OCI-LY3 (cell line): ENCODE measurements around the gene SSBP4.
A peak's percentile ranks its signal among the peaks of the same experiment; 100 is the strongest.

Experiments
- H2AFZ ChIP-seq: fragments of 200-600, 300-600 bp; shearing (Covaris generic); 2 replicates; pipeline ENCODE4 v1.6.0; 2014; ENCODE audit warnings: antibody characterized with exemption, low read depth, low read length
- H3K27ac ChIP-seq: fragments of 200-600, 300-600 bp; sonication (generic); 2 replicates; pipeline ENCODE4 v1.5.1; 2014; ENCODE audit warnings: mild to moderate bottlenecking, low read length, moderate library complexity, mixed read lengths
- H3K27me3 ChIP-seq: fragments of 200-600, 300-600 bp; sonication (generic); 2 replicates; pipeline ENCODE4 v1.6.1; 2014; ENCODE audit warnings: low read depth, low read length, mixed read lengths
- H3K36me3 ChIP-seq: fragments of 200-600, 300-600 bp; sonication (generic); replicated peaks from 2 replicates; pipeline ENCODE3; 2014; ENCODE audit warnings: low read depth, low read length, mixed read lengths
- H3K4me1 ChIP-seq: fragments of 300-600, 200-600 bp; sonication (generic); 2 replicates; pipeline ENCODE4 v1.6.1; 2014; ENCODE audit warnings: low read length, mixed read lengths
- H3K4me2 ChIP-seq: fragments of 200-600, 300-600 bp; sonication (generic); 2 replicates; pipeline ENCODE4 v1.6.1; 2014; ENCODE audit warnings: low read length, mixed read lengths
- H3K4me3 ChIP-seq: fragments of 300-600, 200-600 bp; sonication (generic); 2 replicates; pipeline ENCODE4 v1.5.1; 2014; ENCODE audit warnings: antibody characterized with exemption, mild to moderate bottlenecking, low read length, moderate library complexity
- H3K79me2 ChIP-seq: fragments of 300-600, 200-600 bp; shearing (Covaris generic); 2 replicates; pipeline ENCODE4 v1.6.1; 2014; ENCODE audit warnings: mild to moderate bottlenecking, low read length, mixed read lengths
- H3K9ac ChIP-seq: fragments of 300-600, 200-600 bp; shearing (Covaris generic); 2 replicates; pipeline ENCODE4 v1.6.0; 2014; ENCODE audit warnings: mild to moderate bottlenecking, low read length, moderate library complexity
- H3K9me3 ChIP-seq: fragments of 200-600, 300-600 bp; shearing (Covaris generic); 2 replicates; pipeline ENCODE4 v1.6.1; 2014; ENCODE audit warnings: low read length, mixed read lengths; ENCODE audit not compliant: insufficient read depth
- H4K20me1 ChIP-seq: fragments of 200-600, 300-600 bp; sonication (generic); 2 replicates; pipeline ENCODE4 v1.6.1; 2016; ENCODE audit warnings: low read length, mixed read lengths; ENCODE audit not compliant: insufficient read depth
- EZH2phosphoT487 ChIP-seq: fragments of 200-600 bp; shearing (Covaris generic); IDR thresholded peaks from 2 replicates; pipeline ENCODE4 v1.6.1; 2018; ENCODE audit warnings: antibody characterized with exemption, mixed run types, low read depth
- TF ChIP-seq, protein P1 (sequence below): fragments of 200-600, 300-600 bp; sonication (generic); IDR thresholded peaks from 2 replicates; pipeline ENCODE4 v1.5.1; 2014; ENCODE audit warnings: antibody characterized with exemption, low read length, low read depth

The SSBP4 gene

GRCh38 chr19:18466354-18466753 is 47.2 kb downstream of the SSBP4 start:
- H3K4me2 ChIP-seq = no peak overlapping the region
- H3K79me2 ChIP-seq = peaks cover 41% of the 10 kb centered on the region
- H3K27me3 ChIP-seq = no peaks in the 10 kb centered on the region
- H2AFZ ChIP-seq = no peak overlapping the region
- H3K27ac ChIP-seq = no peak overlapping the region
- no peak overlapping the region for H3K9ac ChIP-seq
- H3K36me3 ChIP-seq = peaks cover 29% of the 10 kb centered on the region
- peaks cover 67% of the 10 kb centered on the region for H4K20me1 ChIP-seq
- TF ChIP-seq, protein P1, sequence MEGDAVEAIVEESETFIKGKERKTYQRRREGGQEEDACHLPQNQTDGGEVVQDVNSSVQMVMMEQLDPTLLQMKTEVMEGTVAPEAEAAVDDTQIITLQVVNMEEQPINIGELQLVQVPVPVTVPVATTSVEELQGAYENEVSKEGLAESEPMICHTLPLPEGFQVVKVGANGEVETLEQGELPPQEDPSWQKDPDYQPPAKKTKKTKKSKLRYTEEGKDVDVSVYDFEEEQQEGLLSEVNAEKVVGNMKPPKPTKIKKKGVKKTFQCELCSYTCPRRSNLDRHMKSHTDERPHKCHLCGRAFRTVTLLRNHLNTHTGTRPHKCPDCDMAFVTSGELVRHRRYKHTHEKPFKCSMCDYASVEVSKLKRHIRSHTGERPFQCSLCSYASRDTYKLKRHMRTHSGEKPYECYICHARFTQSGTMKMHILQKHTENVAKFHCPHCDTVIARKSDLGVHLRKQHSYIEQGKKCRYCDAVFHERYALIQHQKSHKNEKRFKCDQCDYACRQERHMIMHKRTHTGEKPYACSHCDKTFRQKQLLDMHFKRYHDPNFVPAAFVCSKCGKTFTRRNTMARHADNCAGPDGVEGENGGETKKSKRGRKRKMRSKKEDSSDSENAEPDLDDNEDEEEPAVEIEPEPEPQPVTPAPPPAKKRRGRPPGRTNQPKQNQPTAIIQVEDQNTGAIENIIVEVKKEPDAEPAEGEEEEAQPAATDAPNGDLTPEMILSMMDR = no peak
- no peak for TF ChIP-seq EZH2phosphoT487
- no peaks in the 10 kb centered on the region for H3K4me1 ChIP-seq
- no peaks in the 10 kb centered on the region for H3K9me3 ChIP-seq
- H3K4me3 ChIP-seq = no peak overlapping the region

DNA sequence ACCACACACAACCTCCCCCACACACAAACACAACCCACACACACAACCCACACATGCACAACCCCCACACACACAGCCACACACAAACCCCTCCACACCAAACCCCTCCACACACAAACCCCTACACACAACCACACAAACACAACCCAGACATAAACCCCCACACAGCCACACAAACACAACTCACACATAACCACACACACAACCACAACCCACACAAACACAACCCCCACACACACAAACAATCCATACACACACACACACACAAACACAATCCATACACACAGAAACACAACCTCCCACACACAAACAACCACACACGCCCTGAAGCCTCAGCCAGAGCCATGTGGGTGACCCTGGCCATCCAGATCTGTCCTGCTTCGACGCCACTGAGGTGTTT is 48.8 kb downstream of the SSBP4 start:
- peaks cover 49% of the 10 kb centered on the region for H3K79me2 ChIP-seq
- TF ChIP-seq, protein P1 = no peak
- no peak for TF ChIP-seq EZH2phosphoT487

DNA sequence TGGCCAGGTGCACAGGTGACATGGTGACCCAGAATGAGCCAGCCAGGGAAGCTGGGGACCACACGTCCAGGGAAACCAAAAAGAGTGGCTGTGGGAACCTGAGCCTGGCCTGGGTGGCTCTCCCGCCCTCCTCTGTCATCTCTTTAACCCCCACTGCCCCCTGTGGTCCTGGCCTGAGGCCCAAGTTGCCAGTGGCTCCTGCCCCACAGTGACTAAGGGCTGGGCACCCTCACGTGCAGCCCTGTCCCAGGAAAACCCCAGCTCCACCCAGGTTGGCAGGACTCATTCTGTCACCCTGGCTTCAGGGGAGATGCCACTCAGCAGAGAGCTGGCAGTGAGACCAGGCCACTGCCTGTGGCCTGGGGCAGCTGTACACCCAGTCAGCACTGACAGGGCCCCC is 49.3 kb downstream of the SSBP4 start:
- TF ChIP-seq, protein P1 = no peak
- TF ChIP-seq EZH2phosphoT487 = no peak
- Histone ChIP-seq H3K27ac (no peak overlapping the region), H4K20me1 (peaks cover 82% of the 10 kb centered on the region), H3K9me3 (no peaks in the 10 kb centered on the region), H3K4me3 (no peak overlapping the region), H3K4me1 (no peaks in the 10 kb centered on the region), H3K79me2 (peaks cover 55% of the 10 kb centered on the region), H2AFZ (no peak overlapping the region), H3K27me3 (no peaks in the 10 kb centered on the region), H3K4me2 (no peak overlapping the region), H3K9ac (no peak overlapping the region), H3K36me3 (peaks cover 27% of the 10 kb centered on the region)

More for the DNA sequence above, 48.8 kb downstream of the SSBP4 start:
- H3K4me3 ChIP-seq = no peak overlapping the region
- H3K36me3 ChIP-seq = peaks cover 27% of the 10 kb centered on the region
- H3K27me3 ChIP-seq = no peaks in the 10 kb centered on the region
- H3K27ac ChIP-seq = no peak overlapping the region
- no peak overlapping the region for H2AFZ ChIP-seq
- H3K9ac ChIP-seq = no peak overlapping the region
- peaks cover 77% of the 10 kb centered on the region for H4K20me1 ChIP-seq
- no peak overlapping the region for H3K4me2 ChIP-seq
- no peaks in the 10 kb centered on the region for H3K4me1 ChIP-seq
- no peaks in the 10 kb centered on the region for H3K9me3 ChIP-seq

DNA sequence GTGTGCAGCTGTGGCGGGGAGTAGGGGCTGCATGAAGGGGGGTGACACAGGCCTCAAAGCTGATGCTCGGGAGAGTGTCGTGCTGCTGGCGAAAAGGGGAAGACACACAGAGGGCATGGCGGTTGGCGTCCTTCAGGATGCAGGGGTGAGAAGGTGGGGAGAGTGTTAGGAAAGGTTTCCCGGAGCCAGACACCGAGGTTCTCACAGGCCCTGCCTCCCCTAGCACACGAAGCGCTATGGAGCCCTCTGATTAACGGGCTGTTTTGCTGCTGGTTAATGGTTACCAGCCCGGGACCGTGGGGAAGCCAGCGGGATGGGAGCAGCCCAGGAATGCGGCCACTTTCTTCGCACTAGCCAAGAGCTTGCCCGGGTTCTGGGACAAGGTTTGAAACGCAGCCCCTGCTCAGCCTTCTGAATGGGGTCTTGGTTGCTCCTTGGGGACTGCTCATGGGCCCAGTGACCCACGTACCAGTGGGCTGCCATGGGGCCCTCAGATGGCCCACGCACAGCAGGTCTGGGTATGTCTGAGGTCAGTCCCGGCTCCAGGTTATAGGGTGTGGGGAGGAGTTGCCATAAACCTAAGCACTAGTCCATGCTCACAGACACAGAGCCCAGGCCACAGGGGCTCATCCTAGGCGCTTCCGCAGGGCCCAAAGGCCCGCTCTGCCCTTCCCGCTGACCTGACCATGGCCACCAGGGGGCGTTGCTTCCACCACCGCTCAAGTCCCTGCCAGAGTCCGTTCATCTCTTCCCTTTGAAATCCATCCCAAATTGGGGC is 50.1 kb downstream of the SSBP4 start:
- H3K27ac ChIP-seq = no peak overlapping the region
- H3K79me2 ChIP-seq = peaks cover 62% of the 10 kb centered on the region
- H3K27me3 ChIP-seq = no peaks in the 10 kb centered on the region
- TF ChIP-seq, protein P1 = peak; percentile 78
- TF ChIP-seq EZH2phosphoT487 = no peak
- no peak overlapping the region for H3K4me3 ChIP-seq
- H2AFZ ChIP-seq = no peak overlapping the region
- peaks cover 90% of the 10 kb centered on the region for H4K20me1 ChIP-seq
- H3K36me3 ChIP-seq = peaks cover 26% of the 10 kb centered on the region
- H3K4me2 ChIP-seq = no peak overlapping the region
- no peak overlapping the region for H3K9ac ChIP-seq
- no peaks in the 10 kb centered on the region for H3K9me3 ChIP-seq
- no peaks in the 10 kb centered on the region for H3K4me1 ChIP-seq
